GM21528 (cell line): Measurements from ENCODE around the gene C1orf35.

ENCODE experiments used
- ATAC-seq: cut with Tn5 transposase; IDR thresholded peaks from one replicate; pipeline ENCODE4 v1.9.1; 2021; ENCODE audit warnings: mild to moderate bottlenecking, moderate library complexity; ENCODE audit not compliant: unreplicated experiment, low FRiP score

The C1orf35 gene

GRCh38 chr1:228110556-228110955 is 7.4 kb upstream of the C1orf35 start:
- no peak for ATAC-seq

- ATAC-seq, result no peak
These were observed 6.9 kb upstream of the C1orf35 start for GRCh38 chr1:228109962-228110488.

GRCh38 chr1:228109073-228109961 is 6.2 kb upstream of the C1orf35 start, which contains the start of gene MRPL55:
MRPL55 (minus strand) TSS chr1:228109299; CDS start chr1:228108260, 1,039 bp downstream.
- peak; percentile 90 for ATAC-seq

- no peak for ATAC-seq
These were observed 5.6 kb upstream of the C1orf35 start for GRCh38 chr1:228108742-228109072.

GRCh38 chr1:228108055-228108690 is 5.0 kb upstream of the C1orf35 start:
- ATAC-seq, result no peak

- no peak for ATAC-seq
These were observed 4.5 kb upstream of the C1orf35 start for GRCh38 chr1:228107636-228108035.

- ATAC-seq, result no peak
These were observed 3.6 kb upstream of the C1orf35 start for GRCh38 chr1:228106800-228107054.

GRCh38 chr1:228105996-228106799 is 3.1 kb upstream of the C1orf35 start:
- ATAC-seq, result no peak

GRCh38 chr1:228105270-228105995 is 2.3 kb upstream of the C1orf35 start:
- no peak for ATAC-seq

- ATAC-seq, result no peak
These were observed 1.6 kb upstream of the C1orf35 start for GRCh38 chr1:228104526-228105269.

GRCh38 chr1:228101994-228102790 is 933 bp downstream of the C1orf35 start:
- ATAC-seq, result peak; percentile 21

GRCh38 chr1:228101614-228101993 is 1.5 kb downstream of the C1orf35 start:
- ATAC-seq, result no peak

- no peak for ATAC-seq
These were observed 2.1 kb downstream of the C1orf35 start for GRCh38 chr1:228100822-228101613.

- ATAC-seq, result no peak
These were observed 3.8 kb downstream of the C1orf35 start for GRCh38 chr1:228099331-228099732.

GRCh38 chr1:228098323-228098931 is 4.7 kb downstream of the C1orf35 start:
- ATAC-seq, result no peak

- ATAC-seq, result no peak
These were observed 5.6 kb downstream of the C1orf35 start for GRCh38 chr1:228097333-228098081.
